Activated CD8-positive, alpha-beta memory T cell treated with anti-CD3 and anti-CD28 coated beads, Interleukin-2, amount 50 U/mL, for 48 hours (primary cell): ENCODE results near the gene C19orf33.

ENCODE experiments used
- DNase-seq: peaks from one replicate; pipeline ENCODE4 v3.0.0-alpha.2; 2020

Gene C19orf33

GRCh38 chr19:38346837-38347236, 42.8 kb downstream of the C19orf33 start:
- DNase-seq: no peak

DNA sequence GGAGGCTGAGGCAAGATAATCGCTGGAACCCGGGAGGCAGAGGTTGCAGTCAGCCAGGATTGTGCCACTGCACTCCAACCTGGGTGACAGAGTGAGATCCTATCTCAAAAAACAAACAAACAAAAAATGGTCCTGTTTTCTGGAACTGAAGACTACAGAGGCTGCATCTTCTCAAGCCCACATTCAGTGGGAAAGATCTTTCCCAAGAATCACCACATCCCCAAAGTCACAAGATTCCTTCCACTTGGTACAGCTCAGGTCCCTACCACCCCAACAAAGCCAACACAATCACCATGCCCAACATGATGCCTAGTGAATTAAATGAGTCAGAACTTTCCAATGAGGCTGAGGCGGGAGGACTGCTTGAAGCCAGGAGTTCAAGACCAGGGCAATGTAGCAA, 46.8 kb downstream of the C19orf33 start:
- DNase-seq: no peak

- no peak for DNase-seq
These were observed 47.9 kb downstream of the C19orf33 start for GRCh38 chr19:38351865-38352395.

DNA sequence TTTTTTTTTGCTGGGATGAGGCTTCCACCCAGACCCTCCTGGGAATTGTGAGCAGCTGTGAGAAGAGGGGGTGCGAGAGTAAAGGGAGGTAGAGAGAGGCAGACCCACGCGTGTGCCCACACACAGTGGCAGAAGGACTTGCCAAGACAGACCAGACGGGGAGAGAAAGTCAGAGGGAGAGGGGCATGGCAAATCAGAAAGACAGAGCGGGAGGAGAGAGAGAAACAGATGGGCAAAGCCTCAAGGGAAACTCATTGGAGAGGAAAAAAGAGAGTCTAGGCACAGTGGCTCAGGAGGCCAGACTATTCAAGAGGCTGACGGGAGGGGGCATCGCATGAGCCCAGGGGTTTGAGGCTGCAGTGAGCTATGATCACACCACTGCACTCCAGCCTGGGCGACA, 48.6 kb downstream of the C19orf33 start:
- DNase-seq: no peak
